HepG2 (cell line): ENCODE measurements around the gene CCNQ. TPM values are rescaled to one million over a fixed set of nuclear protein-coding genes. Genes with fewer than 3 reads are reported as not detected.
A peak's percentile ranks its signal among the peaks of the same experiment; 100 is the strongest.

Source experiments
- BRD4 ChIP-seq: sonication (generic); formaldehyde crosslinking; IDR thresholded peaks from 2 replicates; pipeline ENCODE4 v1.4.0; 2020; ENCODE audit warnings: missing genetic modification reagents
- EEA1 ChIP-seq: sonication (generic); formaldehyde crosslinking; IDR thresholded peaks from 2 replicates; pipeline ENCODE4 v1.5.1; 2020; ENCODE audit warnings: mild to moderate bottlenecking, missing genetic modification reagents, borderline replicate concordance
- HBP1 ChIP-seq: IDR thresholded peaks from 2 replicates; pipeline ENCODE4 v1.6.1; 2016; ENCODE audit warnings: low read depth, control low read depth
- HINFP ChIP-seq: sonication (generic); formaldehyde crosslinking; IDR thresholded peaks from 2 replicates; pipeline ENCODE4 v1.4.0; 2020; ENCODE audit warnings: low read depth, mild to moderate bottlenecking, missing genetic modification reagents
- MLLT10 ChIP-seq: sonication (generic); formaldehyde crosslinking; IDR thresholded peaks from 2 replicates; pipeline ENCODE4 v1.4.0; 2020; ENCODE audit warnings: missing genetic modification reagents
- MXI1 ChIP-seq: IDR thresholded peaks from 3 replicates; pipeline ENCODE4 v1.6.1; 2012; ENCODE audit warnings: low read depth, low read length, inconsistent platforms, borderline replicate concordance
- PHF21A ChIP-seq: sonication (generic); formaldehyde crosslinking; IDR thresholded peaks from 2 replicates; pipeline ENCODE4 v1.5.0; 2020; ENCODE audit warnings: mild to moderate bottlenecking, missing genetic modification reagents
- SAFB2 ChIP-seq: sonication (generic); formaldehyde crosslinking; IDR thresholded peaks from 2 replicates; pipeline ENCODE4 v1.5.1; 2020; ENCODE audit warnings: missing genetic modification reagents, low read depth, mild to moderate bottlenecking, borderline replicate concordance
- SOX13 ChIP-seq, 3 experiments: fragments of 450-650 bp in 1 of 3; sonication (generic) in 1 of 3; formaldehyde crosslinking in 1 of 3; IDR thresholded peaks in 2 of 3; conservative IDR thresholded peaks in 1 of 3; 2 replicates each; pipeline versions ENCODE4 v1.5.0 to v1.6.1; 2016 to 2020; ENCODE audit warnings: antibody characterized with exemption in 1 of 3, mild to moderate bottlenecking in 1 of 3, missing compliant biosample characterization in 1 of 3, missing genetic modification reagents in 1 of 3, moderate library complexity in 1 of 3
- TEAD2 ChIP-seq: sonication (generic); formaldehyde crosslinking; IDR thresholded peaks from 2 replicates; pipeline ENCODE4 v1.9.0; 2021; ENCODE audit warnings: missing genetic modification reagents
- ZBTB2 ChIP-seq: sonication (generic); formaldehyde crosslinking; IDR thresholded peaks from 2 replicates; pipeline ENCODE4 v1.8.0; 2022; ENCODE audit warnings: low read depth, missing genetic modification reagents
- ZBTB42 ChIP-seq: sonication (generic); formaldehyde crosslinking; IDR thresholded peaks from 2 replicates; pipeline ENCODE4 v1.5.0; 2020; ENCODE audit warnings: mild to moderate bottlenecking, missing genetic modification reagents
- ZFP36 ChIP-seq: fragments of 150-350 bp; IDR thresholded peaks from 2 replicates; pipeline ENCODE4 v1.6.1; 2018; ENCODE audit warnings: borderline replicate concordance, low read length, low read depth; ENCODE audit not compliant: partially characterized antibody
- ZNF224 ChIP-seq: sonication (generic); formaldehyde crosslinking; IDR thresholded peaks from 2 replicates; pipeline ENCODE4 v1.5.0; 2020; ENCODE audit warnings: mild to moderate bottlenecking, missing genetic modification reagents
- ZNF235 ChIP-seq: sonication (generic); formaldehyde crosslinking; IDR thresholded peaks from 2 replicates; pipeline ENCODE4 v1.8.1; 2023; ENCODE audit warnings: mild to moderate bottlenecking, missing genetic modification reagents, borderline replicate concordance
- ZNF253 ChIP-seq: sonication (generic); formaldehyde crosslinking; IDR thresholded peaks from 2 replicates; pipeline ENCODE4 v1.8.0; 2022; ENCODE audit warnings: mild to moderate bottlenecking, missing genetic modification reagents, borderline replicate concordance
- ZNF337 ChIP-seq: sonication (generic); formaldehyde crosslinking; IDR thresholded peaks from 2 replicates; pipeline ENCODE4 v1.5.1; 2020; ENCODE audit warnings: missing genetic modification reagents, low read depth, mild to moderate bottlenecking, borderline replicate concordance
- ZNF414 ChIP-seq: sonication (generic); formaldehyde crosslinking; IDR thresholded peaks from 2 replicates; pipeline ENCODE4 v1.5.0; 2020; ENCODE audit warnings: missing genetic modification reagents
- ZNF431 ChIP-seq: sonication (generic); formaldehyde crosslinking; IDR thresholded peaks from 2 replicates; pipeline ENCODE4 v1.9.0; 2022; ENCODE audit warnings: missing genetic modification reagents, low read depth, mild to moderate bottlenecking, borderline replicate concordance
- ZNF468 ChIP-seq: sonication (generic); formaldehyde crosslinking; IDR thresholded peaks from 2 replicates; pipeline ENCODE4 v1.8.0; 2022; ENCODE audit warnings: mild to moderate bottlenecking, moderate library complexity, missing genetic modification reagents
- ZNF510 ChIP-seq: sonication (generic); formaldehyde crosslinking; IDR thresholded peaks from 2 replicates; pipeline ENCODE4 v1.4.0; 2020; ENCODE audit warnings: low read depth, mild to moderate bottlenecking, missing genetic modification reagents
- ZNF512 ChIP-seq: sonication (generic); formaldehyde crosslinking; IDR thresholded peaks from 2 replicates; pipeline ENCODE4 v1.4.0; 2020; ENCODE audit warnings: mild to moderate bottlenecking, missing genetic modification reagents
- ZNF614 ChIP-seq: IDR thresholded peaks from 2 replicates; pipeline ENCODE4 v1.6.1; 2018; ENCODE audit warnings: missing biosample characterization, missing genetic modification reagents, inconsistent platforms, borderline replicate concordance
- polyA plus RNA-seq, 8 experiments: library from polyadenylated mRNA; depleted of rRNA in 3 of 8; stranded (reverse) in 7 of 8; unstranded in 1 of 8; fragments of >200 nt; fragmentation: Illumina TruSeq in 4 of 8; extraction: Trizol in 4 of 8; gene quantifications; 2 replicates each; pipeline versions ENCODE4 v1.2.1 to v1.2.3, GENCODE V29; 2011 to 2016; ENCODE audit warnings: low read depth in 4 of 8, missing spikeins in 1 of 8, mixed read lengths in 1 of 8; ENCODE audit not compliant: insufficient read depth in 1 of 8
- total RNA-seq, 5 experiments: library from RNA; depleted of rRNA; stranded (reverse); fragments of >200 nt; fragmentation: Illumina TruSeq; extraction: Trizol; gene quantifications; 2 replicates each; pipeline ENCODE4 v1.2.3, GENCODE V29; 2016; ENCODE audit warnings: low read depth in 1 of 5

Gene CCNQ
- total and polyA plus RNA-seq, 2 of the 13 experiments (the other 11 are each of a cell fraction or from before 2014, with no cell fraction given) = 15.0 to 25.5 TPM

- TF ChIP-seq ZNF468 (CRISPR knock-in tag) (no peak), MXI1 (peak; percentile 41; the same call in 1 of the 3 replicates), ZBTB42 (CRISPR knock-in tag) (no peak), MLLT10 (CRISPR knock-in tag) (no peak), ZNF414 (CRISPR knock-in tag) (no peak; the same call in 1 of the 2 replicates), SOX13 (IDR thresholded peaks at IDR 0.05) (no peak), SOX13 (CRISPR knock-in tag; conservative IDR thresholded peaks at IDR 0.05 in 1 of 2, IDR thresholded peaks at IDR 0.05 in 1 of 2) (peak in 1 of 2 experiments; percentile 62; a peak in 2 of 4 replicates), HBP1 (CRISPR knock-in tag) (no peak), ZNF510 (CRISPR knock-in tag) (no peak), ZNF224 (CRISPR knock-in tag) (no peak), ZNF614 (CRISPR knock-in tag) (peak; percentile 68; the same call in 1 of the 2 replicates), ZNF235 (CRISPR knock-in tag) (no peak), ZFP36 (no peak), BRD4 (peak; percentile 91), TEAD2 (CRISPR knock-in tag) (peak; percentile 46; the same call in 1 of the 2 replicates), ZNF253 (no peak), ZNF512 (CRISPR knock-in tag) (no peak), ZNF431 (CRISPR knock-in tag) (peak; percentile 67; the same call in 1 of the 2 replicates), ZNF337 (CRISPR knock-in tag) (no peak), SAFB2 (CRISPR knock-in tag) (no peak), ZBTB2 (CRISPR knock-in tag) (no peak), PHF21A (CRISPR knock-in tag) (peak; percentile 72), HINFP (CRISPR knock-in tag) (0 out of 2 replicates have a peak, but pooled peaks have one; percentile 19), EEA1 (CRISPR knock-in tag) (no peak; the same call in 1 of the 2 replicates)
These were observed 28.8 kb upstream of the CCNQ start (continued) for GRCh38 chrX:153627675-153628111.
